HEK293 (cell line): ENCODE measurements around the gene ITGB1.

Experiments used
- CTCF ChIA-PET: fragments of 350-600 bp; formaldehyde crosslinking; extraction: SDS; loops from one replicate; lab custom pipeline; 2021; ENCODE audit warnings: antibody characterized with exemption; lab: Yijun Ruan, JAX
- POLR2A ChIA-PET: fragments of 300-600 bp; formaldehyde crosslinking; extraction: SDS; loops from one replicate; lab custom pipeline; 2020; ENCODE audit warnings: antibody characterized with exemption, inconsistent platforms; lab: Yijun Ruan, JAX
- H3K27ac ChIP-seq: fragments of 200-500 bp; sonication (Bioruptor generic); 2 replicates; pipeline ENCODE4 v1.5.1; 2014; ENCODE audit warnings: low read depth, low read length, control low read depth, inconsistent platforms; ENCODE audit errors: extremely low read depth
- H3K36me3 ChIP-seq, 2 experiments: fragments of 200-500 bp in 1 of 2; sonication (Bioruptor generic) in 1 of 2; 1 replicate in 1 of 2; 2 replicates in 1 of 2; pipeline ENCODE4 v1.5.1; 2014 to 2017; ENCODE audit warnings: inconsistent platforms in 2 of 2, low read length in 2 of 2; ENCODE audit not compliant: control insufficient read depth in 2 of 2, insufficient read depth in 1 of 2
- H3K4me1 ChIP-seq: fragments of 200-500 bp; sonication (Bioruptor generic); 2 replicates; pipeline ENCODE4 v1.5.1; 2014; ENCODE audit warnings: mild to moderate bottlenecking, low read length, inconsistent platforms; ENCODE audit not compliant: control insufficient read depth, insufficient read depth
- H3K4me3 ChIP-seq: 2 replicates; pipeline ENCODE4 v1.5.1; 2011; ENCODE audit warnings: low read depth, mild to moderate bottlenecking, control low read depth, low read length, moderate library complexity
- H3K9me3 ChIP-seq: fragments of 200-500 bp; sonication (Bioruptor generic); 2 replicates; pipeline ENCODE4 v1.5.1; 2014; ENCODE audit warnings: low read depth, low read length, inconsistent platforms; ENCODE audit not compliant: control insufficient read depth, insufficient read depth
- GLIS2 ChIP-seq: fragments of 450-650 bp; formaldehyde crosslinking; IDR thresholded peaks from 2 replicates; pipeline ENCODE4 v1.5.1; 2016; ENCODE audit warnings: missing biosample characterization, missing genetic modification characterization
- IKZF3 ChIP-seq: fragments of 450-650 bp; IDR thresholded peaks from 2 replicates; pipeline ENCODE4 v1.5.0; 2018; ENCODE audit warnings: missing biosample characterization, mild to moderate bottlenecking, missing genetic modification characterization, moderate library complexity
- PRDM10 ChIP-seq: fragments of 450-650 bp; formaldehyde crosslinking; IDR thresholded peaks from 2 replicates; pipeline ENCODE4 v1.5.1; 2016; ENCODE audit warnings: missing biosample characterization, missing genetic modification characterization
- TRIM28 ChIP-seq: IDR thresholded peaks from 2 replicates; pipeline ENCODE4 v1.6.1; 2011; ENCODE audit warnings: low read length, control low read depth, borderline replicate concordance
- ZBTB26 ChIP-seq: fragments of 450-650 bp; formaldehyde crosslinking; optimal IDR thresholded peaks from 2 replicates; pipeline ENCODE3; 2016; ENCODE audit warnings: missing biosample characterization, mild to moderate bottlenecking, missing genetic modification characterization
- ZBTB7A ChIP-seq: fragments of 450-650 bp; formaldehyde crosslinking; IDR thresholded peaks from 2 replicates; pipeline ENCODE4 v1.5.1; 2016; ENCODE audit warnings: low read depth, missing biosample characterization, missing genetic modification characterization
- ZNF146 ChIP-seq: fragments of 450-650 bp; formaldehyde crosslinking; IDR thresholded peaks from 2 replicates; pipeline ENCODE4 v1.5.1; 2016; ENCODE audit warnings: missing biosample characterization, missing genetic modification characterization
- ZNF155 ChIP-seq: fragments of 450-650 bp; formaldehyde crosslinking; IDR thresholded peaks from 2 replicates; pipeline ENCODE4 v1.5.1; 2016; ENCODE audit warnings: missing biosample characterization, missing genetic modification characterization
- ZNF221 ChIP-seq: fragments of 450-650 bp; formaldehyde crosslinking; IDR thresholded peaks from 2 replicates; pipeline ENCODE4 v1.5.1; 2017; ENCODE audit warnings: missing biosample characterization, missing genetic modification characterization, borderline replicate concordance
- ZNF354C ChIP-seq: fragments of 450-650 bp; formaldehyde crosslinking; IDR thresholded peaks from 2 replicates; pipeline ENCODE4 v1.5.1; 2016; ENCODE audit warnings: missing biosample characterization, missing genetic modification characterization, low read depth, borderline replicate concordance
- ZNF37A ChIP-seq: fragments of 450-650 bp; IDR thresholded peaks from 2 replicates; pipeline ENCODE4 v1.5.1; 2018; ENCODE audit warnings: missing biosample characterization, missing genetic modification characterization
- ZNF513 ChIP-seq: fragments of 450-650 bp; IDR thresholded peaks from 2 replicates; pipeline ENCODE4 v1.5.1; 2018; ENCODE audit warnings: missing biosample characterization, missing genetic modification characterization
- ZNF610 ChIP-seq: fragments of 450-650 bp; formaldehyde crosslinking; IDR thresholded peaks from 2 replicates; pipeline ENCODE4 v1.5.1; 2016; ENCODE audit warnings: missing biosample characterization, missing genetic modification characterization, borderline replicate concordance
- ZNF670 ChIP-seq: fragments of 450-650 bp; formaldehyde crosslinking; IDR thresholded peaks from 2 replicates; pipeline ENCODE4 v1.5.1; 2016; ENCODE audit warnings: missing biosample characterization, missing genetic modification characterization, low read depth
- ZNF692 ChIP-seq: fragments of 450-650 bp; formaldehyde crosslinking; IDR thresholded peaks from 2 replicates; pipeline ENCODE4 v1.5.1; 2016; ENCODE audit warnings: missing biosample characterization, missing genetic modification characterization

The ITGB1 gene

GRCh38 chr10:32889631-32890212, 68.3 kb downstream of the ITGB1 start (continued):
- TF ChIP-seq ZBTB26 (tag by site-specific recombination): no peak
- no peak for TF ChIP-seq ZBTB7A (tag by site-specific recombination)
- no peak for TF ChIP-seq ZNF670 (tag by site-specific recombination)
- TF ChIP-seq IKZF3 (tag by site-specific recombination): no peak
- no peak for TF ChIP-seq TRIM28
- TF ChIP-seq ZNF692: no peak
- no peak for TF ChIP-seq ZNF37A
- no peak for TF ChIP-seq ZNF513

GRCh38 chr10:32888161-32888927, 69.7 kb downstream of the ITGB1 start:
- Histone ChIP-seq H3K9me3 (no peaks in the 10 kb centered on the region), H3K27ac (no peak overlapping the region), H3K4me3 (no peak overlapping the region), H3K4me1 (no peaks in the 10 kb centered on the region), H3K36me3 (no peaks in the 10 kb centered on the region)
- CTCF ChIA-PET: interaction anchor here (0.7 kb wide), 1 partner anchor 18 kb away, joined by 3 read pairs; no protein-coding TSS in a partner anchor
- TF ChIP-seq ZNF670 (tag by site-specific recombination) (no peak), PRDM10 (tag by site-specific recombination) (no peak), ZNF155 (no peak), ZNF221 (tag by site-specific recombination) (no peak), ZNF37A (no peak), ZNF610 (tag by site-specific recombination) (no peak), GLIS2 (tag by site-specific recombination) (no peak), ZNF146 (no peak), ZNF354C (no peak)
- POLR2A ChIA-PET: no interaction called here
